ENCODE data around the gene HSF5. TPM values are rescaled to one million over a fixed set of nuclear protein-coding genes. Genes with fewer than 3 reads are reported as not detected.

HSF5 gene
- total RNA-seq, 2 experiments from 2014 or later = 1.6 to 1.7 TPM

GRCh38 chr17:58527306-58527705 is 39.1 kb upstream of the HSF5 start:
- ATAC-seq (ENCODE audit: poor library complexity) (no peak), DNase-seq (no peak)
- CTCF ChIA-PET = interaction anchor here (0.8 to 1.0 kb wide), 2 partner anchors 62 to 477 kb away, joined by 3 to 4 read pairs; no protein-coding TSS in a partner anchor
- Mint-ChIP-seq H3K9me3 (no peaks in the 10 kb centered on the region), H3K4me3 (no peak overlapping the region), H3K4me1 (ENCODE audit: low read depth) (no peaks in the 10 kb centered on the region), H3K27me3 (peaks cover 10% of the 10 kb centered on the region), H3K27ac (no peak overlapping the region), H3K36me3 (ENCODE audit: low read depth) (no peaks in the 10 kb centered on the region)
- Histone ChIP-seq H3K9me3 (ENCODE audit: control insufficient read depth in 1 of 2, insufficient read depth in 1 of 2, low read length in 2 of 2) (peaks cover 0 to 7% of the 10 kb centered on the region in 2 experiments), H3K4me3 (ENCODE audit: low read length) (no peak overlapping the region), H3K4me1 (ENCODE audit: insufficient read depth, low read length) (peaks cover 17% of the 10 kb centered on the region), H3K27ac (ENCODE audit: low read depth in 1 of 2, low read length in 2 of 2) (no peak overlapping the region), H3K36me3 (ENCODE audit: insufficient read depth, low read length) (no peaks in the 10 kb centered on the region), H3K27me3 (ENCODE audit: control insufficient read depth in 1 of 2, insufficient read depth in 2 of 2, low read length in 2 of 2) (peaks cover 2 to 6% of the 10 kb centered on the region in 2 experiments)
- TF ChIP-seq, protein P1, sequence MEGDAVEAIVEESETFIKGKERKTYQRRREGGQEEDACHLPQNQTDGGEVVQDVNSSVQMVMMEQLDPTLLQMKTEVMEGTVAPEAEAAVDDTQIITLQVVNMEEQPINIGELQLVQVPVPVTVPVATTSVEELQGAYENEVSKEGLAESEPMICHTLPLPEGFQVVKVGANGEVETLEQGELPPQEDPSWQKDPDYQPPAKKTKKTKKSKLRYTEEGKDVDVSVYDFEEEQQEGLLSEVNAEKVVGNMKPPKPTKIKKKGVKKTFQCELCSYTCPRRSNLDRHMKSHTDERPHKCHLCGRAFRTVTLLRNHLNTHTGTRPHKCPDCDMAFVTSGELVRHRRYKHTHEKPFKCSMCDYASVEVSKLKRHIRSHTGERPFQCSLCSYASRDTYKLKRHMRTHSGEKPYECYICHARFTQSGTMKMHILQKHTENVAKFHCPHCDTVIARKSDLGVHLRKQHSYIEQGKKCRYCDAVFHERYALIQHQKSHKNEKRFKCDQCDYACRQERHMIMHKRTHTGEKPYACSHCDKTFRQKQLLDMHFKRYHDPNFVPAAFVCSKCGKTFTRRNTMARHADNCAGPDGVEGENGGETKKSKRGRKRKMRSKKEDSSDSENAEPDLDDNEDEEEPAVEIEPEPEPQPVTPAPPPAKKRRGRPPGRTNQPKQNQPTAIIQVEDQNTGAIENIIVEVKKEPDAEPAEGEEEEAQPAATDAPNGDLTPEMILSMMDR (IDR thresholded peaks at IDR 0.05) = no peak
- POLR2A ChIA-PET = no interaction called here
- intact Hi-C loops (cut with DNase I, micrococcal nuclease) = no loop called here

GRCh38 chr17:58525239-58525638 is 37.0 kb upstream of the HSF5 start:
- H3K36me3 Mint-ChIP-seq (ENCODE audit: low read depth) = no peaks in the 10 kb centered on the region
- DNase-seq = no peak
- H3K27me3 Mint-ChIP-seq = peaks cover 8% of the 10 kb centered on the region
- Histone ChIP-seq H3K36me3 (ENCODE audit: insufficient read depth, low read length) (no peaks in the 10 kb centered on the region), H3K27me3 (ENCODE audit: control insufficient read depth in 1 of 2, insufficient read depth in 2 of 2, low read length in 2 of 2) (no peaks in the 10 kb centered on the region), H3K4me1 (ENCODE audit: insufficient read depth, low read length) (peaks cover 7% of the 10 kb centered on the region), H3K9me3 (ENCODE audit: control insufficient read depth in 1 of 2, insufficient read depth in 1 of 2, low read length in 2 of 2) (no peaks in the 10 kb centered on the region), H3K4me3 (ENCODE audit: low read length) (no peak overlapping the region), H3K27ac (ENCODE audit: low read depth in 1 of 2, low read length in 2 of 2) (no peak overlapping the region)
- H3K4me1 Mint-ChIP-seq (ENCODE audit: low read depth) = no peaks in the 10 kb centered on the region
- H3K9me3 Mint-ChIP-seq = no peaks in the 10 kb centered on the region
- CTCF ChIA-PET = no interaction called here
- intact Hi-C loops (cut with DNase I, micrococcal nuclease) = no loop called here
- TF ChIP-seq, protein P1 (IDR thresholded peaks at IDR 0.05) = no peak
- no peak for ATAC-seq (ENCODE audit: poor library complexity)
- H3K4me3 Mint-ChIP-seq = no peak overlapping the region
- H3K27ac Mint-ChIP-seq = no peak overlapping the region
- POLR2A ChIA-PET = no interaction called here

GRCh38 chr17:58521680-58522079 is 33.5 kb upstream of the HSF5 start:
- Histone ChIP-seq H3K9me3 (ENCODE audit: control insufficient read depth in 1 of 2, insufficient read depth in 1 of 2, low read length in 2 of 2) (no peaks in the 10 kb centered on the region), H3K36me3 (ENCODE audit: insufficient read depth, low read length) (no peaks in the 10 kb centered on the region), H3K4me3 (ENCODE audit: low read length) (no peak overlapping the region), H3K4me1 (ENCODE audit: insufficient read depth, low read length) (peaks cover 23% of the 10 kb centered on the region), H3K27ac (ENCODE audit: low read depth in 1 of 2, low read length in 2 of 2) (no peak overlapping the region), H3K27me3 (ENCODE audit: control insufficient read depth in 1 of 2, insufficient read depth in 2 of 2, low read length in 2 of 2) (no peaks in the 10 kb centered on the region)
- POLR2A ChIA-PET = no interaction called here
- no peak overlapping the region for H3K27ac Mint-ChIP-seq
- no peak overlapping the region for H3K4me3 Mint-ChIP-seq
- DNase-seq (no peak), ATAC-seq (ENCODE audit: poor library complexity) (no peak)
- intact Hi-C loops (cut with DNase I, micrococcal nuclease) = loop anchor here in 1 of 2 experiments (5.0 kb wide), 1 partner anchor 186 kb away; no protein-coding TSS in a partner anchor
- H3K27me3 Mint-ChIP-seq = no peaks in the 10 kb centered on the region
- CTCF ChIA-PET = interaction anchor here (0.6 kb wide), 1 partner anchor 35 kb away, joined by 3 read pairs; no protein-coding TSS in a partner anchor
- H3K4me1 Mint-ChIP-seq (ENCODE audit: low read depth) = peaks cover 15% of the 10 kb centered on the region
- H3K36me3 Mint-ChIP-seq (ENCODE audit: low read depth) = peaks cover 13% of the 10 kb centered on the region
- no peaks in the 10 kb centered on the region for H3K9me3 Mint-ChIP-seq
- TF ChIP-seq, protein P1 (IDR thresholded peaks at IDR 0.05) = no peak
